HEK293T (cell line): ENCODE measurements around the gene CFAP61.

Experiments used
- CTCF ChIA-PET: fragments of 350-600 bp; formaldehyde crosslinking; extraction: SDS; loops from one replicate; lab custom pipeline; 2021; ENCODE audit warnings: antibody characterized with exemption, inconsistent platforms; lab: Yijun Ruan, JAX
- POLR2A ChIA-PET: fragments of 350-600 bp; formaldehyde crosslinking; extraction: SDS; loops from one replicate; lab custom pipeline; 2020; ENCODE audit warnings: antibody characterized with exemption, inconsistent platforms; lab: Yijun Ruan, JAX
- DNase-seq: peaks from one replicate; pipeline ENCODE4 v3.0.0; 2012; ENCODE audit warnings: mixed read lengths; ENCODE audit errors: extremely low spot score
- ARNT ChIP-seq: fragments of 450-650 bp; IDR thresholded peaks from 2 replicates; pipeline ENCODE4 v1.6.1; 2017; ENCODE audit warnings: mild to moderate bottlenecking
- BHLHE40 ChIP-seq: fragments of 450-650 bp; IDR thresholded peaks from 2 replicates; pipeline ENCODE4 v1.6.1; 2016; ENCODE audit warnings: mild to moderate bottlenecking, moderate library complexity, borderline replicate concordance
- CTBP1 ChIP-seq: fragments of 450-650 bp; IDR thresholded peaks from 2 replicates; pipeline ENCODE4 v1.6.1; 2016; ENCODE audit warnings: borderline replicate concordance
- ELF4 ChIP-seq: fragments of 450-650 bp; IDR thresholded peaks from 2 replicates; pipeline ENCODE4 v1.6.1; 2017; ENCODE audit warnings: antibody characterized with exemption
- FOXA1 ChIP-seq: fragments of 450-650 bp; IDR thresholded peaks from 2 replicates; pipeline ENCODE4 v1.6.1; 2016; ENCODE audit warnings: mild to moderate bottlenecking
- FOXK2 ChIP-seq: fragments of 450-650 bp; IDR thresholded peaks from 2 replicates; pipeline ENCODE4 v1.6.1; 2016; ENCODE audit warnings: mild to moderate bottlenecking
- FOXM1 ChIP-seq: fragments of 450-650 bp; IDR thresholded peaks from 2 replicates; pipeline ENCODE4 v1.6.1; 2017; ENCODE audit warnings: mild to moderate bottlenecking, borderline replicate concordance
- HDGF ChIP-seq: fragments of 450-650 bp; IDR thresholded peaks from 2 replicates; pipeline ENCODE4 v1.6.1; 2017; ENCODE audit warnings: antibody characterized with exemption, borderline replicate concordance
- L3MBTL2 ChIP-seq: fragments of 450-650 bp; conservative IDR thresholded peaks from 2 replicates; pipeline ENCODE4 v1.6.1; 2016; ENCODE audit warnings: mild to moderate bottlenecking
- LEF1 ChIP-seq: fragments of 450-650 bp; IDR thresholded peaks from 2 replicates; pipeline ENCODE4 v1.6.1; 2017; ENCODE audit warnings: mild to moderate bottlenecking, borderline replicate concordance
- NFRKB ChIP-seq: fragments of 450-650 bp; IDR thresholded peaks from 2 replicates; pipeline ENCODE4 v1.6.1; 2016; ENCODE audit warnings: mild to moderate bottlenecking, moderate library complexity
- PKNOX1 ChIP-seq: fragments of 450-650 bp; IDR thresholded peaks from 2 replicates; pipeline ENCODE4 v1.6.1; 2016
- SP1 ChIP-seq: fragments of 450-650 bp; IDR thresholded peaks from 2 replicates; pipeline ENCODE4 v1.6.1; 2017
- SUZ12 ChIP-seq: fragments of 450-650 bp; IDR thresholded peaks from 2 replicates; pipeline ENCODE4 v1.6.1; 2016; ENCODE audit warnings: mild to moderate bottlenecking
- TARDBP ChIP-seq: fragments of 450-650 bp; IDR thresholded peaks from 2 replicates; pipeline ENCODE4 v1.6.1; 2016
- ZNF384 ChIP-seq: fragments of 450-650 bp; IDR thresholded peaks from 2 replicates; pipeline ENCODE4 v1.6.1; 2016

Gene CFAP61

GRCh38 chr20:20274821-20275220, 222.5 kb downstream of the CFAP61 start:
- no peak for DNase-seq
- CTCF ChIA-PET = no interaction called here

GRCh38 chr20:20275636-20276035, 223.3 kb downstream of the CFAP61 start:
- ChIA-PET CTCF (no interaction called here), POLR2A (no interaction called here)
- TF ChIP-seq ELF4 (no peak), BHLHE40 (no peak)

More at GRCh38 chr20:20274821-20275220, 222.5 kb downstream of the CFAP61 start:
- POLR2A ChIA-PET = no interaction called here
- no peak for TF ChIP-seq CTBP1
- no peak for TF ChIP-seq FOXK2
- TF ChIP-seq SUZ12 = no peak
- TF ChIP-seq SP1 = no peak
- TF ChIP-seq ELF4 = no peak
- no peak for TF ChIP-seq FOXM1
- no peak for TF ChIP-seq ARNT
- no peak for TF ChIP-seq HDGF
- TF ChIP-seq PKNOX1 = no peak
- no peak for TF ChIP-seq BHLHE40
- no peak for TF ChIP-seq L3MBTL2
- TF ChIP-seq NFRKB = no peak
- TF ChIP-seq FOXA1 = no peak
- no peak for TF ChIP-seq LEF1

GRCh38 chr20:20276811-20277530, 224.6 kb downstream of the CFAP61 start:
- CTCF ChIA-PET = no interaction called here
- no peak for TF ChIP-seq FOXM1
- TF ChIP-seq LEF1 = no peak
- no peak for TF ChIP-seq BHLHE40
- POLR2A ChIA-PET = no interaction called here
- DNase-seq = no peak

More at GRCh38 chr20:20275636-20276035, 223.3 kb downstream of the CFAP61 start:
- no peak for DNase-seq

- ChIA-PET CTCF (no interaction called here), POLR2A (no interaction called here)
- TF ChIP-seq LEF1 (no peak), SUZ12 (no peak), FOXM1 (no peak), ELF4 (no peak), ZNF384 (no peak), BHLHE40 (no peak), NFRKB (no peak), FOXA1 (no peak), ARNT (no peak), HDGF (no peak), L3MBTL2 (no peak), FOXK2 (no peak), CTBP1 (no peak), PKNOX1 (no peak), SP1 (no peak), TARDBP (no peak)
- DNase-seq = no peak
Observed at GRCh38 chr20:20277894-20278335, 225.6 kb downstream of the CFAP61 start.

GRCh38 chr20:20286061-20286460, 233.7 kb downstream of the CFAP61 start:
- TF ChIP-seq ZNF384 (no peak), ARNT (no peak), BHLHE40 (no peak), NFRKB (no peak), SP1 (no peak), FOXK2 (no peak), FOXA1 (no peak), TARDBP (no peak), CTBP1 (no peak), L3MBTL2 (no peak), SUZ12 (no peak), PKNOX1 (no peak), LEF1 (no peak), HDGF (no peak), FOXM1 (no peak), ELF4 (no peak)
- ChIA-PET CTCF (no interaction called here), POLR2A (no interaction called here)
- DNase-seq = no peak

- TF ChIP-seq HDGF = no peak
- TF ChIP-seq SP1 = no peak
- TF ChIP-seq FOXK2 = no peak
- TF ChIP-seq NFRKB = no peak
- TF ChIP-seq ZNF384 = no peak
- no peak for TF ChIP-seq L3MBTL2
- no peak for TF ChIP-seq SUZ12
- no peak for TF ChIP-seq BHLHE40
- TF ChIP-seq PKNOX1 = no peak
- no peak for TF ChIP-seq FOXM1
- no peak for TF ChIP-seq ELF4
- TF ChIP-seq CTBP1 = no peak
- TF ChIP-seq TARDBP = no peak
- no peak for TF ChIP-seq LEF1
- no peak for TF ChIP-seq ARNT
- no peak for TF ChIP-seq FOXA1
- no peak for DNase-seq
- CTCF ChIA-PET = no interaction called here
- POLR2A ChIA-PET = no interaction called here
Observed at GRCh38 chr20:20289331-20289730, 237.0 kb downstream of the CFAP61 start.
